GM18498 (cell line): ENCODE measurements around the gene NPC1.
"Not testable (repeated sequence)": the region's sequence is repeated elsewhere in the genome, so short reads cannot be mapped to it uniquely, and the experiment has no call there.

ENCODE experiments used
- ATAC-seq: cut with Tn5 transposase; IDR thresholded peaks from one replicate; pipeline ENCODE4 v1.9.1; 2021; ENCODE audit warnings: mild to moderate bottlenecking, moderate library complexity; ENCODE audit not compliant: unreplicated experiment

The NPC1 gene

DNA sequence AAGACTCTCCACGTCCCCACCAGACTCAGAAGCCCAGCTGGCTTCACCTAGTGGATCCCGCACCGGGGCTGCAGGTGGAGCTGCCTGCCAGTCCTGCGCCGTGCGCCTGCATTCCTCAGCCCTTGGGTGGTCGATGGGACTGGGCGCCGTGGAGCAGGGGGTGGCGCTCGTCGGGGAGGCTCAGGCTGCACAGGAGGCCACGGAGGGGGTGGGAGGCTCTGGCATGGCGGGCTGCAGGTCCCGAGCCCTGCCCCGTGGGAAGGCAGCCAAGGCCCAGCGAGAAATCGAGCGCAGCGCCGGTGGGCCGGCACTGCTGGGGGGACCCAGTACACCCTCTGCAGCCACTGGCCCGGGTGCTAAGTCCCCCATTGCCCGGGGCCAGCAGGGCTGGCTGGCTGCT lies 8.8 kb downstream of the NPC1 start:
- not testable (repeated sequence) for ATAC-seq

DNA sequence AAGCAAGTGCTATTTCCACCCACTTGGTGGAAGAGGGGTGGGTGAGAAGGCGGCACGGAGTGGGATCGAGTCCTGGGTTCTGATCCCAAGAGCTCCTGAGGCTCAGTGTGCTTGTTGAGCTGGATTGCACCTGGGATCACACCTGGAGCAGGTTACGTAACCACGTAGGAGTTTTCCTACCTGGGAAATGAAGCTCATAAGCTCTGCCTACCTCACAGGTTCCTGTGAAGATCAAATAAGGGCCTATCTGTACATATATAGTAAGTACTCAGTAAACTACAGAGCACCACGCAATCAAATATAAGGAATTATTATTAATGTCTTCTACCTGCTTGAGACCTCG lies 11.0 kb downstream of the NPC1 start:
- no peak for ATAC-seq

DNA sequence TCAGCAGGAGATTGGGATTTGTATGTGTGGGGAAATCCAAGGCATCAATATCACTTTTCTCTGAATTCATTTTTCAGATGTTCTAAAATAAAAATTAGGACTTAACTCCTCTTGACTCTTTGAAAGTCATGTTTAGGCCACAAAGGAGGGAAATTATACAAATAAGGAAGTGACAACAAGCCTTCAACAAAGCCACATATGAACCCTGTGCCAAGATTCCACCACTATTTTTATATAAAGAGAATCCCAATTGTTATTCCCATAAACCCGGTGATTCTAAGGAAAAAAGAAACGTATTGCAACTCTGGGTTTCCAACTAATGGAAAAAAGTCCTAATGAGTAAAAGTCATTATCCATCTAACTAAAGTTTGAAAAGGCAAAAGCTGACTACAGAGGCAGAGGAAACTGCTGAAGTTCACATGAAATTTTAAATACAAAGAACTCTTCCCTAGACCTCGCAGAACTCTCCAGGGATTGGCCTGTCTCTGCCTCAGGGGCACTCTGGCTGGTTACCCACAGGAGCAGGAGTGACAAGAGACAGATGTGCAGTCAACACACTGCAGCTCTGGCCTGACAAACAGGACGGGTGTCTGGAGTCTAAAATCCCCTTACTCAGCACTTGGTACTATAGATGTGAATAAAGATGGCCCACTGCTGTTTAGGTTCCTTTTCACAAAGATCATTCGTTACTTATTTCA lies 11.5 kb downstream of the NPC1 start:
- no peak for ATAC-seq

DNA sequence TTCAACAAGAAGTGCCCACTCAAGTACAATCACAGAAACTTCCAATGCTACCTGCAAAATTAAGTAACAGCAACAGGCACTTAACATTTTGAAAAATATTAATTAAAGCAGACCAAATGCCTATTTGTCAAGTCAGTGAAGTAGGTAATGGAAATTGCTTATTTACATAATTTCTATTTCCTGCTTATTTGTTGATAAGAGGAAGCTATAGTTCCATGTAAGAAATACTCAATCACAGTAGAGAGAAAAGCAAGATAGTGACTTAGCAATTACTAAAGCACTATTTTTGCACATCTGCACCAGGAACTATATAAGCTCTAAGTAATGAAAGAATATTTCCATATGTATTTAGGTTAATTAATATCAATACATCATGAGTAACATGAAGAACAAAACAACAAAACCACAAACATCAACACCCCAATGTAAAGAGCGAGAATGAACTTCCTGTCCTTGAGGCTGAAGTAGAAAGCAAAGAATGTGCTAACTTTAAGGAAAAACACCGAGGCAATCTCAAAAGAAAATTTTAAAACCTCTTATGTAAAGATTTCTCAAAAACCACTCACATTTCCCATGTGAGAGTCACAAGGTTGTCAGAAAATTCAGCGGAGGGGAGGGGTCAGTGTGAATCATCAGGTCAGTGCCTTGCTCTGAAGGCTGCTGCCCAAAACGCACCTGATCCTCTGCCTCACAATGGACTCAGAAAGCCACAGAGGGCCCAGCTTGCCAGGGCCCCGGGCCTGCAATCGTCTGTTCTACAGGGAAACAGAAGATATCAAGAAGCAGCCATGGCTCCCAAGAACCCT lies 12.5 kb downstream of the NPC1 start:
- ATAC-seq: no peak

DNA sequence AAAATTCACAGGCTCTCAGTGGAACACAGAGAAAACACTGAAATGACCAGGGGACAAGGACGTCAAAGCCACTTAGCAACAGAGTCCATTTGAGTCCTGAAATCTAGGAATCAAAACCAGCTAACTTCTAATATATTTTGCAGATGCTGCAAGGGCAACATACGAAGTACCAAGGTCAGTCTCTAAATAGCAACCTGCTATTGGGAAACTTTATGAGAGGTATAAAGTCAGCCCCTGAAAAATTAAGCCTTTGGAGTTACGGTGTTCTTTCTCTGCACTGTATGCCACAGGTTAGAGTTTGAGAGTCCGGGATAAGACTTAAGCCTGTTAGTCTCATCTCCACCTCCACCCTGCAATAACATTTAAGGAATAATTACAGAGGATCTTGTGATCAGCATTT lies 13.3 kb downstream of the NPC1 start:
- ATAC-seq: no peak

DNA sequence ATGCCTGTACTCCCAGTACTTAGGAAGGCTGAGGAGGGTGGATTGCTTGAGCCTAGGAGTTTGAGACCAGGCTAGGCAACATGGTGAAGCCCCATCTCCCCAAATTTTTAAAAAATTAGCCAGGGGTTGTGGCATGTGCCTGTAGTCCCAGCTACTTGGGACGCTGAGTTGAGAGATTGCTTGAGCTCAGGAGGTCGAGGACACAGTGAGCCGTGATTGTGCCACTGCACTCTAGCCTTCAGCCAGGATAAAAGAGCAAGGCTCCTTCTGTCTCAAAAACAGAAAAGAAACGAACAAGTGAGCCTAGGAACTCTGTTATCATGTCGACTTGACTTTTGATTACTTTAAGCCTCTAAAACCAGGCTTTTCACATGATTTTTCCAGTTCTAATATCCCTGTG lies 13.7 kb downstream of the NPC1 start:
- no peak for ATAC-seq

DNA sequence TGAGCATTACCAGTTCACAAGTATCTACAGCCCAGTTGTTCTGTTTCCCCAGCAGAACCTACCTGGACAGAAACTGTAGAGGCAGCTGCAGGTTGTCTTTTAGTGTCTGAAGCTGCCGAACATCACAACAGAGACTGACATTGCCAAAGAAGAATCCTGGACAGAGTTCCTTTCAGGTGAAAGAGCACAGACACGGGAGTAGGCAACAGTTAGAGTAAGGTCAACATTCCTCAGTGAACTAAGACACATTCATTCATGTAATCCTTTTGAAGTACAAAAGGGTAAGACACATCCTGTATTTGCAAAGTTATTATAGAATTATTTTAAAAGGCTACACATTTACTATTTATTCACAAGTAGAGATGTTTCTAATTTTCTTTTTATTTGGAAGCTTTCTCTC lies 14.3 kb downstream of the NPC1 start:
- no peak for ATAC-seq

DNA sequence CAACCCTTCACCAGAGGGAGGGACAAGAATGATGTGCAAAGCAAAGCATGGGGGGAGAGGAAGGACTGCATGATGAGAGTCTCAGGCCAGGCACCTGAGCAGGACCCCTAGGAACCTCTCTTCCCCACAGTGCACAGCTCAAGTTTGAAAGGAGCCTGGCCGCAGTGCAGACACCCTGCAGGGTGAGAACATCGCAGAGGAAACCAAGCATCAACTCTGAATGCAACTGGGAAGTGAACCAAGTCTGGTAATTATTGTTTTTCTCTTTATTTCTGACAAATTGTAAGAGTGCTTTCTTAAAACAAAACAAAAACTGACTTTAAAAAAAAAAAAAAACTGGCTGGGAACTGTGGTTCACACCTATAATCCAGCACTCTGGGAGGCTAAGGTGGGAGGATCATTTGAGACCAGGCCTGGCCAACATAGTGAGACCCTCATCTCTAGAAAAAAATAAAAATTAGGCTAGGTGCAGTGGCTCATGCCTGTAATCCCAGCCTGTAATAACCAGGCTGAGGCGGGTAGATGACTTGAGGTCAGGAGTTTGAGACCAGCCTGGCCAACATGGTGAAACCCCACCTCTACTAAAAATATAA lies 15.3 kb downstream of the NPC1 start:
- ATAC-seq: no peak

DNA sequence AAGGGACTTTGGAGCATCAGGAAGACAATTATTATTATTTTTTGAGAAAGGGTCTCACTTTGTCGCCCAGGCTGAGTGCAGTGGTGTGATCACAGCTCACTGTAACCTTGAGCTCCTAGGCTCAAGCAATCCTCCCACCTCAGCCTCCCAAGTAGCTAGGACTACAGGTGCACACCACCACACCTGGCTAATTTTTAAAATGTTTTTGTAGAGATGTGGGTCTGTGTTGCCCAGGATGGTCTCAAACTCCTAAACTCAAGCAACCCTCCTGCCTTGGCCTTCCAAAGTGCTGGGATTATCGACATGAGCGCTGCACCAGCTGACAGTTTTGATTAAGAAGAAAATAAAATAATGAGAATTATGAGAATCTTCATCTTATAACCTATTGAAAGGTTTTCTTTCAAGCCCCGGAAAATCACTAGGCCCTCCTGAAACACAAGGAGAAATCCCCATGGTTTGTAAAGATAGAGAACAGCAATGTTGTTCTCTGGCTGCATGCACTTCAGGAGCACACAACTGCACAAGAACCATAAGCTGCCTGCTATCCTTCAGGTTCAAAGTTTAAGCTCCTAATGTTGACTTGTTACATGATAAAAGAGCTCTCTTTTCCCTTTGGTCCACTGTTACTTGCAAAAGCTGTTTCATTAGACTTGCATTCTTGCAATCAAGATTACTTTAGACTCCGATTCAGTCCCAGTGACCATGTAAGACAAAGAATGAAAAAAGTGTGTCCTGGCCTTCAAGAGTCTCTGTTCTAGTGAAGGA lies 16.8 kb downstream of the NPC1 start:
- no peak for ATAC-seq

DNA sequence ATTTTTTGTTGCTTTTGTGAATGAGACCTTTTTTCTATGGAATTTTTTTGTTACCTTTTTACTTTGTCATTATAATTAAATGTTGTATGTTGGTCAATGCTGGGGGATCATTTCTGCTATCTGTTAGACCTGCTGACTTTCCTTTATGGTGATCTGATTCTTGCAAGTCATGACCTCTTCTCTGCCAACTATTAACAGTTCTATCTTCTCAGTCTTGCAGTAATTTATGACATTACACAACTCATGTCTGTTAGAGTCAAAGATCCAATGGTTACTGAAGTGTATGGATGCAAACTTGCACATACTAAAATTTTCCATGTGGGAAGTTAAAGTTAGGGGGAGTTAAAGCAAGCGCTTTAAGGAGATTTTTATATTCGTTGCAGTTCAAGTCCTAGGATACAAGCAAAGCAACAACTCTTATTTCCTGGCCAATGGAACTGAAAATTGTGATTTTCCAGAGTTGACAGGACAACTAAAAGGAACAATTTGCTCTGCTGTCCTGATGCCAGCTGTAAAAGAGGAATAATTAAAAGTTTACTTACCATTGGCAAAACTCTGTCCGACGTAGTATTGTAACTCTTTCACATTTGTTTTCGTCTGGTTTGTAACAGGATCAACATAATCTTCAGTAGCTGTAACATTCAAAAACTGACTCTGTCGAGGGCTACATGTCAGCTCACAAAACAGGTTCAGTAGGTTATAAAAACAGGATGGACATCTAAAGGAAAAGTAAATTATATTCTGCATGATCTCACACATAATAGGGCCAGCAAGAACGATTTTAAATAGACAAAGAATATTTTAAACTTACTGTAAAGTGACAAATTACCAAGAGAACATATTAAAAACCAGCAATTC lies 17.8 kb downstream of the NPC1 start:
- ATAC-seq: no peak

DNA sequence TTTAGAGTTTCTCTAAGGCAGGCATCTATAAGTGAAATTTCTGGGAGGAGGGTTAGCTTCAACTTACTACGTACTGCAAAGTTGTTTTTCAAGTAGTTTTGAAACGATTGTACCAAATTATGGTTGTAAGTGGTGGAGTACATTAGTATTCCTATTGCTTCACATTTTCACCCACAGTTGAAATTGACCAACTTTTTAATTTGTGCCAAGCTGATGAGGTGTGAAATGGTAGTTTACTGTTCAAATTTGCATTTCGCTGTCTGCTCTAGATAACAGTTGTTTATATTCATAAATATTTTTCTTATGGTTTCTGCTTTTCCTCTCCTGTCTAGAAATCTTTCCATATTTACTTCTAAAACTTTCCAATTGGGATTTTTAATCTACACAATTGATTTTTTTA lies 18.6 kb downstream of the NPC1 start:
- ATAC-seq: no peak

DNA sequence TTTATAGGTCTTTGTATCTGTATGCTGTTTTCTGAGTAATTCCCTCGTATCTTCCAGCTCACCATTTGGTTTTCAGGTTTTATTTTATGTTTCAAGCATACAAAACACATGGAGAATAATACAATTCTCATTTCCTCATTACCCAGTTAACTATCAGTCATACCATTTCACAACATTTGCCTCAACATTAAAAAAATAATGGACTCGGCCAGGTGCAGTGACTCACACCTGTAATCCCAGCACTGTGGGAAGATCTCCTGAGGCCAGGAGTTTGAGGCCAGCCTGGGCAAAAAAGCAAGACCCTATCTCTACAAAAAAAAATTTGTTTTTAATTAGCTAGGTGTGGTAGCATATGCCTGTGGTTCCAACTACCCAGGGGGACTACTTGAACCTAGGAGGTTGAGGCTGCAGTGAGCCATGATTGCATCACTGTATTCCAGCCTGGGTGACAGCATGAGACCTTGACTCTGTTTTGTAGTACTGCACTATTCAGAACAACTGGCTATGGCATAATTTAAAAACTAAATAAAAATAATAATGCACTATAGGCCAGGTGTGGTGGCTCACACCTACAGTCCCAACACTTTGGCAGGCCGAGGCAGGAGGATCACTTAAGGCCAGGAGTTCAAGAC lies 20.3 kb downstream of the NPC1 start:
- ATAC-seq: no peak

DNA sequence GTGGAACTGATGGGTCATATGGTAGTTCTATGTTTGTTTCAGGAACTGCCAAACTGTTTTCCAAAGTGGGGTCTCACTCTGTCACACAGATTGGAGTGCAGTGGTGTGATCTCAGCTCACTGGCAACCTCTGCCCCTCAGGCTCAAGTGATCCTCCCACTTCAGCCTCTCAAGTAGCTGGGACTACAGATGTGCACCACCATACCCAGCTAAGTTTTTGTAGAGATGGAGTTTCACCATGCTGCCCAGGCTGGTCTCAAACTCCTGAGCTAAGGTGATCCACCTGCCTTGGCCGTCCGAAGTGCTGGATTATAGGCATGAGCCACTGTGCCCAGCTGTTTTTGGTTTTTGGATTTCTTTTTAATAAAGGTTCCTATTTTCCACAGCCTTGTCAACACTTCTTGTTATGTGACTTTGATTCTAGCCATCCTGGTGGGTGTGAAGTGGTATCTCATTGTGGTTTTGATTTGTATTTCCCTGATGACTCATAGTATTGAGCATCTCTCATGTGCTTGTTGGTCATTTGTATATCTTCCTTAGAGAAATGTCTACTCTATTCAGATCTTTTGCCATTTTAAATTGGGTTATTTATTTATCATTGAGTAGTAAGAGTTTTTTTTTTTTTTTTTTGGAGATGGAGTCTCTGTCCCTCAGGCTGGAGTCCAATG lies 22.8 kb downstream of the NPC1 start:
- ATAC-seq: no peak

DNA sequence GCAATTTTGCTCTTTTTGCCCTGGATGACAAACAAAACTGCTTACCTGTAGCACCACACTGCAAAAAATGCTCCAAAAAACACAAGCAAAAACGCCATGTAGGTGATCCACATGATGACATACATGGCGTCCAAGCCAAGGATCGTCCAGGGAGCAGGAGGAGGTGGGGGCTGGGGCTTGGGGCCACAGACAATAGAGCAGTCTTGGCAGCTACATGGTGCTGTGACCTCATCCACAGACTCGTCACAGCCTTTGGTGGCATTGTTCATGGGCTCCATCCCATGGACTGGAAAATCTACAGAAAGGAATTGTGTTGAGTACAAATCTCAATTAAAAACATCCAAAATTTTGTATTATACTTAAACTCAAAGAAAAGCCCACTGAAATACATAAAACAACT lies 26.1 kb downstream of the NPC1 start:
- ATAC-seq: no peak

DNA sequence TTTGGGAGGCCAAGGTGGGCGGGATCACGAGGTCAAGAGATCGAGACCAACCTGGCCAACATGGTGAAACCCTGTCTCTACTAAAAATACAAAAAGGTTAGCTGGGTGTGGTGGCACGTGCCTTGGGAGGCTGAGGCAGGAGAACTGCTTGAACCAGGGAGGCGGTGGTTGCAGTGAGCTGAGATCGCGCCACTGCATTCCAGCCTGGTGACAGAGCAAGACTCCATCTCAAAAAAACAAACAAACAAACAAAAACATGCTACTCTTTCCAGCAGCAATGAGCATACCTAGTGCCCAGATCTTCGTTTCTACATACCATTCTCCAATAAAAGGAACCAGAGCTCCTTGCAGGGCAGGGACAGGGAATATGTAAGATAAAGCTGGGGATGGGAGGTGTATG lies 28.8 kb downstream of the NPC1 start:
- not testable (repeated sequence) for ATAC-seq

DNA sequence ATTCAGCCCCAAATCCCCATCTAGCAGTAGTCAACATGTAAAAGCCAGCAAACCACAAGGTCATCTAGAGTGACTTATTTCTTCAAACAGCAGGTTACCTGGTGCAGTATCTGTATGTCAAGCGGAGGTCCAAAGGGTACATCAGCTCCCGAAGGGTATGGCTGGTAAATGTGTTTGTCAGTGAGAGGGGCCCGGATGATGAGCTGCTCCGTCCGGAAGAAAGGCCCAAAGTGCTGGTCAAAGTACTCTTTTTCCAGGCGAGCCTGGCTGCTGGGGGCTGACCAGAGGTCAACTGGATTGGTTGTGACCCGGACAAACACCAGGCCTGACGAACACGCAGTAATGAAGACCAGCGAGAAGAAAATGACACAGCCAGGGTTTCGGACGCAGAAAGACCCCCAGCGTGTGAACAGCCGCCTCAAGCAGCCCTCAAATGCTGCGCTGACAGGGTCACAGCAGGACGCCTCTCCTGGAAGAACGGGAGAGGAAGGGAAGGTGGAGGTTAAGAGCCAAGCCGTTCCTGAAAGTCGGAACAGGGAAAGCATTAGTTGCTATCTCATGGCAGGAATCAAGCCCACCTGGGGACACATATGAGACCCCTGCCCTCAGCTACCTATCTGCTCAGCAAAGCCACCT lies 30.0 kb downstream of the NPC1 start:
- no peak for ATAC-seq

DNA sequence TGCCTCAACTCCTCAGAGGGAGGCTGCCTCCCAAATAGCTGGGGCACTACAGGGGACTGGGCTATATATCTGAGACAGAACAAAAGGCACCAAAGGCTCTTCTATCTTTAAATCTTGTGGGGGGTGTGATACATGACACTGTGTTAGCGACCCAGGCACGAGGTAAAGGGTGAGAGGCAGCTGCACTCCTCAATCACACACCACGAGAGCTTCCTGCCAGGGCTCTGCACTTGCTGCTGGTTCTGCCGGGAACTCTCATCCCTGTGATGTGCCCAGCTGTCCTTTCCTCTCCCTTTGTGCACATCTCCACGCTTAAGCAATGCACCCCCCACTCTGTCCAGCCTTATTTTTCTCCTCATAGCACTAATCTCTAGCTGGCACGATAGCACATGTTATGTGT lies 32.4 kb downstream of the NPC1 start:
- ATAC-seq: no peak

DNA sequence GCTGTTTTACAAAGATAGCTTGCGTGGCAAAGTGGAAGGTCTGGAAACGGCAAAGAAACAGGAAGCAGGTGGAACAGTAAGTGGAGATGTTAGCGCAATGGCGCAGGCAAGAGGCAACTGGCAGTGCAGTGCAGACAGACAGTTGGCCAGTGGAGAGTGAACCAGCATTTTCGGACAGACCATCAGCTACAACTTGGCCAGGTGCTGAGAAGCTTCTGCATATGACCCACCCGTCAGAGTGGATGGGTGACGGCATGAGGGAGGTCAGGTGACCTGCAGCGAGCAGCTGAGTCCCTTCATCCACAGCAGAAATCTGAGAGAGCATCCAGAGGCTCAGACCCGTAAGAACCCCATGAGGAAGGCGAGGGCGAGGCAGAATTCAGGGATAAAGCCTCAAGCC lies 33.8 kb downstream of the NPC1 start:
- ATAC-seq: no peak

DNA sequence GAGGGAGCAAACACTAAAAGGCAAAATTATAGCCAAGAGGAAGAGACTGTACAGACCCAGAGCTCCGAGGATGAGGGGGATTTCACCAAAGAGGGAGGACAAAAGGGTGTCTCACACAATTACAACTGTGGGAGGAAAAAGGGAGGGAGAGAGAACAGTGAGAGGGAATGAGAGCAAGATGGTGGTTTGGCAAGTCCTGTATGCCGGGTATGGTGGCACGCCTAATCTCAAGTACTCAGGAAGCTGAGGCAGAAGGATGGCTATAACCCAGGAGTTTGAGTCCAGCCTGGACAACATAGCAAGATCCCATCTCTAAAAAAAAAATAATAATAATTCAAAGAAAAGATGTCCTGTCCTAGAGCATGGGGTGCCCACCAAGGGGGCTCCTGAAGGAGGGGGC lies 34.3 kb downstream of the NPC1 start:
- no peak for ATAC-seq
